Measurements from ENCODE around the gene PPARA. TPM values are rescaled to one million over a fixed set of nuclear protein-coding genes. Genes with fewer than 3 reads are reported as not detected.

Gene PPARA
- total and polyA plus RNA-seq, 2 donors (not counting 3 experiments of a cell fraction or from before 2014, with no cell fraction given), result 3.1 to 10.7 TPM

GRCh38 chr22:46159777-46160176 lies 9.5 kb downstream of the PPARA start:
- dilution Hi-C loops (cut with MboI; ENCODE audit: extremely low pct_ligation_motif_present, low sequenced_read_pairs), result no loop called here
- Histone ChIP-seq H3K36me3 (ENCODE audit: control insufficient read depth in 2 of 2, extremely low read depth in 1 of 2, insufficient read depth in 2 of 2, low read length in 2 of 2) (no peaks in the 10 kb centered on the region), H3K4me3 (replicated peaks in 1 of 3; ENCODE audit: insufficient read depth in 1 of 3, low read depth in 1 of 3, low read length in 3 of 3) (no peak overlapping the region), H4K20me1 (replicated peaks; ENCODE audit: control insufficient read depth, extremely low read depth, insufficient read depth, low read length) (no peaks in the 10 kb centered on the region), H3K9me3 (replicated peaks; ENCODE audit: control insufficient read depth, insufficient read depth, low read length) (no peaks in the 10 kb centered on the region), H3K27ac (ENCODE audit: insufficient read depth, low read depth, low read length) (no peak overlapping the region), H3K4me2 (ENCODE audit: insufficient read depth, low read length) (no peak overlapping the region), H3K9me1 (replicated peaks; ENCODE audit: control insufficient read depth, extremely low read depth, insufficient read depth, low read length) (no peaks in the 10 kb centered on the region), H3K79me2 (ENCODE audit: control insufficient read depth, insufficient read depth, low read length) (no peaks in the 10 kb centered on the region), H3K4me1 (ENCODE audit: control insufficient read depth, extremely low read depth, insufficient read depth, low read length) (no peaks in the 10 kb centered on the region), H3K27me3 (ENCODE audit: control insufficient read depth in 2 of 2, insufficient read depth in 2 of 2, low read length in 2 of 2) (no peaks in the 10 kb centered on the region), H2AFZ (ENCODE audit: low read depth, low read length) (no peak overlapping the region), H3K9ac (replicated peaks; ENCODE audit: extremely low read depth, insufficient read depth, low read length) (no peak overlapping the region)
- ChIA-PET POLR2A (no interaction called here), CTCF (no interaction called here)
- FAIRE-seq (no peak), DNase-seq (ENCODE audit: low read depth, low spot score) (no peak)
- BruUV-seq (replicated peaks), result no TSS peak
- intact Hi-C loops (cut with micrococcal nuclease), result no loop called here
- TF ChIP-seq JUN (IDR thresholded peaks at IDR 0.05; ENCODE audit: borderline replicate concordance, insufficient read depth, insufficient read length, low read depth), result no peak
- TF ChIP-seq, protein P1, sequence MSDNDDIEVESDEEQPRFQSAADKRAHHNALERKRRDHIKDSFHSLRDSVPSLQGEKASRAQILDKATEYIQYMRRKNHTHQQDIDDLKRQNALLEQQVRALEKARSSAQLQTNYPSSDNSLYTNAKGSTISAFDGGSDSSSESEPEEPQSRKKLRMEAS (IDR thresholded peaks at IDR 0.05; ENCODE audit: insufficient read depth, insufficient read length), result no peak
- TF ChIP-seq EZH2 (IDR thresholded peaks at IDR 0.05; ENCODE audit: borderline replicate concordance, low read depth, low read length, severe bottlenecking), result no peak
- TF ChIP-seq FOS (IDR thresholded peaks at IDR 0.05; ENCODE audit: borderline replicate concordance, insufficient read depth, low read length), result no peak
- no peak for TF ChIP-seq MYC (IDR thresholded peaks at IDR 0.05; ENCODE audit: low read depth, low read length)
- no peak for TF ChIP-seq GATA2 (IDR thresholded peaks at IDR 0.05; ENCODE audit: insufficient read depth, insufficient read length, low read depth, low read length)
- TF ChIP-seq POLR2AphosphoS5 (IDR thresholded peaks at IDR 0.05; ENCODE audit: insufficient read depth, low read depth, low read length), result no peak
- no peak for TF ChIP-seq POLR2A (IDR thresholded peaks at IDR 0.05; ENCODE audit: low read depth, low read length)
- TF ChIP-seq CTCF (IDR thresholded peaks at IDR 0.05; ENCODE audit: extremely low read depth in 1 of 2, insufficient read depth in 1 of 2, low read depth in 1 of 2, low read length in 2 of 2), result no peak
